ENCODE measurements around the gene CSF2. TPM values are rescaled to one million over a fixed set of nuclear protein-coding genes. Genes with fewer than 3 reads are reported as not detected.

Gene CSF2
- total RNA-seq, 1 donor from 2014 or later, result not detected

DNA sequence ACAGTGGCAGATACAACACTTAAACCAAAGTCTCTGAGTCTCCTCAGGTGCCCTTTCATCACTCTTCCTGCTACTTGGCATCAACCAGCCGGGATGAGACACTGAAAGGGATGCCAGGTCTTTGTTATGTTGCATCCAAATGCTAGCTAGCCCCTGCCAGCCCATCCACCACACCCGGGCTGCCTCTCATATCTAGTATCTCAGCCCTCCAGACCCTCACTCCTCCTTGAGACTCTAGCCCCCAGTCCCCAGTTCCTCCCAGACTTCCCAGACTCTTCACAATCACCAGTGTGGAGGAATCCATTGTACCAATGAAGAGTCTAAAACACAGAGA lies 21.5 kb downstream of the CSF2 start:
- Mint-ChIP-seq H3K4me1 (ENCODE audit: unreplicated experiment) (peaks cover 24% of the 10 kb centered on the region), H3K9me3 (ENCODE audit: unreplicated experiment) (no peaks in the 10 kb centered on the region), H3K27ac (ENCODE audit: unreplicated experiment) (peak overlapping the region; percentile 50), H3K36me3 (ENCODE audit: unreplicated experiment) (no peaks in the 10 kb centered on the region), H3K4me3 (ENCODE audit: unreplicated experiment) (no peak overlapping the region), H3K27me3 (ENCODE audit: unreplicated experiment) (no peaks in the 10 kb centered on the region)
- TF ChIP-seq, protein P1, sequence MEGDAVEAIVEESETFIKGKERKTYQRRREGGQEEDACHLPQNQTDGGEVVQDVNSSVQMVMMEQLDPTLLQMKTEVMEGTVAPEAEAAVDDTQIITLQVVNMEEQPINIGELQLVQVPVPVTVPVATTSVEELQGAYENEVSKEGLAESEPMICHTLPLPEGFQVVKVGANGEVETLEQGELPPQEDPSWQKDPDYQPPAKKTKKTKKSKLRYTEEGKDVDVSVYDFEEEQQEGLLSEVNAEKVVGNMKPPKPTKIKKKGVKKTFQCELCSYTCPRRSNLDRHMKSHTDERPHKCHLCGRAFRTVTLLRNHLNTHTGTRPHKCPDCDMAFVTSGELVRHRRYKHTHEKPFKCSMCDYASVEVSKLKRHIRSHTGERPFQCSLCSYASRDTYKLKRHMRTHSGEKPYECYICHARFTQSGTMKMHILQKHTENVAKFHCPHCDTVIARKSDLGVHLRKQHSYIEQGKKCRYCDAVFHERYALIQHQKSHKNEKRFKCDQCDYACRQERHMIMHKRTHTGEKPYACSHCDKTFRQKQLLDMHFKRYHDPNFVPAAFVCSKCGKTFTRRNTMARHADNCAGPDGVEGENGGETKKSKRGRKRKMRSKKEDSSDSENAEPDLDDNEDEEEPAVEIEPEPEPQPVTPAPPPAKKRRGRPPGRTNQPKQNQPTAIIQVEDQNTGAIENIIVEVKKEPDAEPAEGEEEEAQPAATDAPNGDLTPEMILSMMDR (IDR thresholded peaks at IDR 0.05), result no peak
- DNase-seq (ENCODE audit: extremely low spot score, unreplicated experiment), result no peak

DNA sequence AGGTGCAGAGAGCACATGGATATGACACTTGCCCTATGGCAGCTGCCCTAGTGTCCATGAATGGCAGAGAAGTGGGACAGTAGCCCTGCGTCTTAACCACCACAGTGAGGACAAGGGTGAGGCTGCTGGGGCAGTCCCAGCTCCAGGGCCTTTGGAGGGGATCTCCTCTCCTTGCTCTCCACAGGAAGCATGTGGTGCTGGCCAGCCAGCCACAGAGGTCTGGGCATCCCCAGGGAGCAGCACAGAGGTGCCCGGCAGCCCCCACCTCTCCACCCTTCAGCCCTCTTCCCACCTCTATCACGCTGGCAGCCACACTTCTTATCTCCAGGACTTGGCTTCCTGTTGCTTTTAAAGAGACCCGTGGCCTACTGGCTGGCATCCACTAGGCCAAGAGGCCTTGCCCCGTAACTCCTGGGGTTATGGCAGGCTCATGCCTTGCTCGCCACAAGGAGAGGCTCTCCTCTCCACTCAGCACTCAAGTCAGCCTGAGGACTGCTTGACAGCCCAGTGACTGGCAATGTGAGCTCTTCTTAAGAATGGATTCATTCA lies 21.9 kb downstream of the CSF2 start:
- Mint-ChIP-seq H3K27me3 (ENCODE audit: unreplicated experiment) (no peaks in the 10 kb centered on the region), H3K27ac (ENCODE audit: unreplicated experiment) (no peak overlapping the region), H3K9me3 (ENCODE audit: unreplicated experiment) (no peaks in the 10 kb centered on the region), H3K36me3 (ENCODE audit: unreplicated experiment) (no peaks in the 10 kb centered on the region), H3K4me3 (ENCODE audit: unreplicated experiment) (no peak overlapping the region), H3K4me1 (ENCODE audit: unreplicated experiment) (peaks cover 20% of the 10 kb centered on the region)
- DNase-seq (ENCODE audit: extremely low spot score, unreplicated experiment), result peak; percentile 76
- TF ChIP-seq, protein P1 (IDR thresholded peaks at IDR 0.05), result no peak

DNA sequence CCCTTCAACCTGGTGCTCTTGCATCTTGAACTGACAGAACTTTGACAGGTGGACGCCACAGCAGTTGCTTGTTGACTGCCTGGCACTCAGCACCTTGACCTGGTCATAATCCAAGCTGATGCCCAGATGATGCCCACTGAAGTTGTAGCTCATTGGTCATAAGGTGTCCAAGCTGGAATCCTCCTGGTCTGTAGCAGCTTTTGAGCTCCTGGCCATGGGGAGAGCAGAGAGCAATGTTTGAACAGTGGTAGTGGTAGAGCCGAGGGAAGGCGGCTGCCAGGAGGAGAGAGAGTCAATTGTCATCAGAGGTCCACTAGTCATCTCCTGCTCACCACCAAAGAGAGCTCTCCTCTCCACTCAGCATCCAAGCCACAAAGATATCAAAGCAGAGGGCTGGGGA lies 23.3 kb downstream of the CSF2 start:
- H3K27me3 Mint-ChIP-seq (ENCODE audit: unreplicated experiment), result no peaks in the 10 kb centered on the region
- H3K9me3 Mint-ChIP-seq (ENCODE audit: unreplicated experiment), result no peaks in the 10 kb centered on the region
- peaks cover 18% of the 10 kb centered on the region for H3K4me1 Mint-ChIP-seq (ENCODE audit: unreplicated experiment)
- DNase-seq (ENCODE audit: extremely low spot score, unreplicated experiment), result no peak
- TF ChIP-seq, protein P1 (IDR thresholded peaks at IDR 0.05), result no peak
- no peak overlapping the region for H3K4me3 Mint-ChIP-seq (ENCODE audit: unreplicated experiment)
- H3K27ac Mint-ChIP-seq (ENCODE audit: unreplicated experiment), result no peak overlapping the region
- no peaks in the 10 kb centered on the region for H3K36me3 Mint-ChIP-seq (ENCODE audit: unreplicated experiment)

DNA sequence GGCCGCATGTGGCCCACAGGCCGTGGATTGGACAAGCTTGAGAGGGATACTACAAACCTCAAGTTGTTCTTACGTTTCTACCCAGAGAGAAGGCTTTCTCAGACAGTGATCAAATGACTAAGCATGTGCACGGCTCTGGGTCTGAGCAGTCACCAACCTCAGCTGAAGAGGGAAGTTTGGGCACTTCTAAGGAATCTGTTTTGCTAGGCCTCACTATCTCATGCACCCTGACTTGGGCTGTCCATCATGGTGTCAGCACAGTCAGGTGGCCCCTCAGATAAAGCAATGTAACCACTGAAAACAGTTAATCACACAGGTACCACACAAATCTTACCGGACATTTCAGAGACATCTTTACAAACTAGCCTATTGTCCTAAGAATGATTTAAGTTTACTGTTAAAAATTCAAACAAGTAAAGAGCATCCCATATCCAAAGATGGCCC lies 24.6 kb downstream of the CSF2 start:
- peaks cover 22% of the 10 kb centered on the region for H3K4me1 Mint-ChIP-seq (ENCODE audit: unreplicated experiment)
- no peak overlapping the region for H3K4me3 Mint-ChIP-seq (ENCODE audit: unreplicated experiment)
- DNase-seq (ENCODE audit: extremely low spot score, unreplicated experiment), result no peak

DNA sequence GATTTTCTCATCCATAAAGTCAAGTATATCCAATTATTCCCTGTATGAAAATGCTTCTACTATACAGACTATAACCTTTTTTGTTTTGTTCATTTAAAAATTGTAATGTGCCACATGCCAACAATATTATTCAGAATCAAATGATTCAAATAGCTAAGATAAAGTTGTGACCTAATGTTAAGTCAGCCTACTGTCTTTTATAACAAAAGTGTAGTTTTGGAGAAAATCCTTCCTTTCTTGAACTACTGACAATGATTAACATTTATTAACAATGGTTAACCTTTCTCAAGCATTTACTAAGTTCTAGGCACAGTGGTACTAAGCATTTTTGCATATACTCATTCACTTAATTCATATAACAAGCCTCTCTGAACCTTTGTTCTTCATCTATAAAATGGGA lies 25.0 kb downstream of the CSF2 start:
- no peak for DNase-seq (ENCODE audit: extremely low spot score, unreplicated experiment)
- Mint-ChIP-seq H3K4me3 (ENCODE audit: unreplicated experiment) (no peak overlapping the region), H3K9me3 (ENCODE audit: unreplicated experiment) (no peaks in the 10 kb centered on the region), H3K27ac (ENCODE audit: unreplicated experiment) (no peak overlapping the region), H3K4me1 (ENCODE audit: unreplicated experiment) (peaks cover 26% of the 10 kb centered on the region), H3K36me3 (ENCODE audit: unreplicated experiment) (no peaks in the 10 kb centered on the region), H3K27me3 (ENCODE audit: unreplicated experiment) (no peaks in the 10 kb centered on the region)
- TF ChIP-seq, protein P1 (IDR thresholded peaks at IDR 0.05), result no peak

More for the DNA sequence above, 24.6 kb downstream of the CSF2 start:
- Mint-ChIP-seq H3K27ac (ENCODE audit: unreplicated experiment) (no peak overlapping the region), H3K9me3 (ENCODE audit: unreplicated experiment) (no peaks in the 10 kb centered on the region), H3K27me3 (ENCODE audit: unreplicated experiment) (no peaks in the 10 kb centered on the region), H3K36me3 (ENCODE audit: unreplicated experiment) (no peaks in the 10 kb centered on the region)
- TF ChIP-seq, protein P1 (IDR thresholded peaks at IDR 0.05), result no peak
